PC-9 (cell line): Measurements from ENCODE around the gene SLC8A1. TPM values are rescaled to one million over a fixed set of nuclear protein-coding genes. Genes with fewer than 3 reads are reported as not detected.

Experiments
- BruUV-seq: library from RNA; stranded (reverse); fragments of 400-500 nt; replicated peaks from 2 replicates; lab custom pipeline; 2021; lab: Mats Ljungman, UMichigan
- CTCF ChIA-PET: fragments of 300-600 bp; sonication (Branson Sonifier 250); formaldehyde crosslinking; loops from one replicate; lab custom pipeline; 2022; ENCODE audit warnings: antibody characterized with exemption; lab: Charles Lee
- POLR2A ChIA-PET: fragments of 300-600 bp; sonication (Branson Sonifier 250); formaldehyde crosslinking; loops from one replicate; lab custom pipeline; 2022; ENCODE audit warnings: antibody characterized with exemption; ENCODE audit not compliant: unreplicated experiment; lab: Charles Lee
- DNase-seq, 2 experiments: peaks; one replicate each; pipeline versions ENCODE4 v3.0.0 to v3.0.0-alpha.2; 2015 to 2022; ENCODE audit warnings: mixed read lengths in 1 of 2
- H2AFZ ChIP-seq: fragments of 200-600 bp; sonication (generic); 2 replicates; pipeline ENCODE4 v1.8.1; 2017; ENCODE audit warnings: antibody characterized with exemption
- H3F3A ChIP-seq: fragments of 200-600 bp; sonication (generic); 2 replicates; pipeline ENCODE4 v1.8.1; 2017; ENCODE audit warnings: antibody characterized with exemption, mild to moderate bottlenecking, low read depth; ENCODE audit not compliant: insufficient read depth
- H3K27ac ChIP-seq: fragments of 200-600 bp; sonication (generic); 2 replicates; pipeline ENCODE4 v1.6.1; 2016; ENCODE audit warnings: mixed run types
- H3K27me3 ChIP-seq: fragments of 200-600 bp; sonication (generic); 2 replicates; pipeline ENCODE4 v1.6.1; 2016; ENCODE audit warnings: low read depth, mixed run types; ENCODE audit not compliant: insufficient read depth
- H3K36me3 ChIP-seq: fragments of 200-600 bp; sonication (generic); 2 replicates; pipeline ENCODE4 v1.6.1; 2016; ENCODE audit warnings: low read depth, mixed run types
- H3K4me1 ChIP-seq: fragments of 200-600 bp; sonication (generic); replicated peaks from 2 replicates; pipeline ENCODE4 v1.6.1; 2016; ENCODE audit warnings: mixed run types; ENCODE audit not compliant: insufficient read depth
- H3K4me2 ChIP-seq: fragments of 200-600 bp; sonication (generic); 2 replicates; pipeline ENCODE4 v1.6.1; 2017; ENCODE audit warnings: mixed run types
- H3K4me3 ChIP-seq: fragments of 200-600 bp; sonication (generic); 2 replicates; pipeline ENCODE4 v1.6.1; 2016; ENCODE audit warnings: mixed run types
- H3K79me2 ChIP-seq: fragments of 200-600 bp; sonication (generic); 2 replicates; pipeline ENCODE4 v1.6.1; 2017; ENCODE audit warnings: low read depth, mixed run types
- H3K9me2 ChIP-seq: fragments of 200-600 bp; sonication (generic); 2 replicates; pipeline ENCODE4 v1.8.1; 2017; ENCODE audit warnings: mild to moderate bottlenecking; ENCODE audit not compliant: insufficient read depth
- H3K9me3 ChIP-seq: fragments of 200-600 bp; sonication (generic); 2 replicates; pipeline ENCODE4 v1.8.1; 2016; ENCODE audit warnings: low read depth; ENCODE audit not compliant: insufficient read depth
- H4K20me1 ChIP-seq: fragments of 200-600 bp; sonication (generic); 2 replicates; pipeline ENCODE4 v1.8.1; 2017; ENCODE audit not compliant: insufficient read depth
- EZH2 ChIP-seq: fragments of 200-600 bp; sonication (generic); IDR thresholded peaks from 2 replicates; pipeline ENCODE4 v1.8.0; 2017; ENCODE audit warnings: antibody characterized with exemption, low read depth
- intact Hi-C: fragments of 100-400 bp; cut with micrococcal nuclease; formaldehyde crosslinking; loops from one replicate; pipeline ENCODE4 v1.10.0; 2022; ENCODE audit not compliant: unreplicated experiment
- total RNA-seq: library from RNA; stranded (reverse); gene quantifications from 2 replicates; pipeline ENCODE4 v1.2.3, GENCODE V29; 2021
- TF ChIP-seq, protein P1 (sequence below): fragments of 200-600 bp; sonication (generic); conservative IDR thresholded peaks from 2 replicates; pipeline ENCODE4 v1.6.1; 2017; ENCODE audit warnings: mixed run types, antibody characterized with exemption, mild to moderate bottlenecking, moderate library complexity

SLC8A1 gene
- total RNA-seq, 1 experiment from 2014 or later: 13.5 TPM

DNA sequence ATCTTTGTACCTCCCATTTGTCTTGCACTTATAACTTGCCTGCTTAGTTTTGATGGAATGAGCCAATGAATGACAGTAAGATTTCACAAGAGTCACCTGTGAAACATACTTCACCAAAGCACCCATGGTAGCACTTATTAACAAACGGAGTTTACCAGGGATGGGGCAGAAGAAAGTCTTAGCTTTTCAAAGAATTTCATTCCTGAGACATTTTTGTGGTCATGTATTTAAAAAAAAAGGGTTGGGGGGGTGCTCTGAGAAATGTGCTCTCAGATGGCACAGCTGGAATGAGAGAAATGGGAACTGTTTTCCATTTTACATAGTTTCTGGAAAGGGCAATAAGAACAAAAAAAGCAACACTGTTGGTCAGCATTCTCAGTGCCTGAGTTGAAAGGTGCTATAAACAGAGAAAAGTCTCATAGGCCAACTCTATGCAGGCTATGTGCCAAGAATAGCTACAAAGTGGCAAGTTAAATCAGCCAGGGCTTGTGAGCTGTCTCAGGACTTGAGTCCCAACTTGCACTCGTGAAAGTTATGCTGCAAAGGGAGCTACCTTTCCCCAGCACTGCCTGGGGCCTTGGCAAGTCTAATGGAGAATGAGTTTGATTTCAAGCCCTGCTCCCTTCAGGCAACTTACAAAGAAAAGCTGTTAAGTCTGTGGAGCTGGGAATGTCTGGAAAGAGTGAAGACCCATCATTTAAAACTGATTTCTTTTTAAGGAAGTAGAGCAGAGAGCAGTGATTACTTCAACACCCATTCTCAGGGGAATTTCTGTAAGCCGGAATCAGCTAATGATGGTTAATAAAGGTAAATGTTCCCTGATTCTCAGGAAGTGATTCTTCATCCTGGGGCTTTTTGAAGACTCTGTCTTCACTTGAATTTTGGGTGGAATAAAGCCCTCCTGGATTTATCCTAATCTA, 170.6 kb downstream of the SLC8A1 start:
- H3K27ac ChIP-seq: no peak overlapping the region
- no peak overlapping the region for H3K4me2 ChIP-seq
- no TSS peak for BruUV-seq
- H3K4me1 ChIP-seq: no peaks in the 10 kb centered on the region
- CTCF ChIA-PET: no interaction called here
- POLR2A ChIA-PET: interaction anchor here (0.6 to 0.7 kb wide), 3 partner anchors 122 to 328 kb away, joined by 4 to 5 read pairs (median 4); no protein-coding TSS in a partner anchor
- TF ChIP-seq EZH2: no peak
- TF ChIP-seq, protein P1, sequence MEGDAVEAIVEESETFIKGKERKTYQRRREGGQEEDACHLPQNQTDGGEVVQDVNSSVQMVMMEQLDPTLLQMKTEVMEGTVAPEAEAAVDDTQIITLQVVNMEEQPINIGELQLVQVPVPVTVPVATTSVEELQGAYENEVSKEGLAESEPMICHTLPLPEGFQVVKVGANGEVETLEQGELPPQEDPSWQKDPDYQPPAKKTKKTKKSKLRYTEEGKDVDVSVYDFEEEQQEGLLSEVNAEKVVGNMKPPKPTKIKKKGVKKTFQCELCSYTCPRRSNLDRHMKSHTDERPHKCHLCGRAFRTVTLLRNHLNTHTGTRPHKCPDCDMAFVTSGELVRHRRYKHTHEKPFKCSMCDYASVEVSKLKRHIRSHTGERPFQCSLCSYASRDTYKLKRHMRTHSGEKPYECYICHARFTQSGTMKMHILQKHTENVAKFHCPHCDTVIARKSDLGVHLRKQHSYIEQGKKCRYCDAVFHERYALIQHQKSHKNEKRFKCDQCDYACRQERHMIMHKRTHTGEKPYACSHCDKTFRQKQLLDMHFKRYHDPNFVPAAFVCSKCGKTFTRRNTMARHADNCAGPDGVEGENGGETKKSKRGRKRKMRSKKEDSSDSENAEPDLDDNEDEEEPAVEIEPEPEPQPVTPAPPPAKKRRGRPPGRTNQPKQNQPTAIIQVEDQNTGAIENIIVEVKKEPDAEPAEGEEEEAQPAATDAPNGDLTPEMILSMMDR: no peak
- H3K9me2 ChIP-seq: no peaks in the 10 kb centered on the region
- no peaks in the 10 kb centered on the region for H3K9me3 ChIP-seq
- no peaks in the 10 kb centered on the region for H3K27me3 ChIP-seq
- DNase-seq: peak in 1 of 2 experiments; percentile 24
- no peaks in the 10 kb centered on the region for H3K36me3 ChIP-seq
- no peaks in the 10 kb centered on the region for H3F3A ChIP-seq
- no peak overlapping the region for H3K4me3 ChIP-seq
- no peaks in the 10 kb centered on the region for H3K79me2 ChIP-seq
- intact Hi-C loops: loop anchor here (5.0 kb wide), 1 partner anchor 121 kb away; no protein-coding TSS in a partner anchor
- H2AFZ ChIP-seq: no peak overlapping the region
- H4K20me1 ChIP-seq: no peaks in the 10 kb centered on the region

DNA sequence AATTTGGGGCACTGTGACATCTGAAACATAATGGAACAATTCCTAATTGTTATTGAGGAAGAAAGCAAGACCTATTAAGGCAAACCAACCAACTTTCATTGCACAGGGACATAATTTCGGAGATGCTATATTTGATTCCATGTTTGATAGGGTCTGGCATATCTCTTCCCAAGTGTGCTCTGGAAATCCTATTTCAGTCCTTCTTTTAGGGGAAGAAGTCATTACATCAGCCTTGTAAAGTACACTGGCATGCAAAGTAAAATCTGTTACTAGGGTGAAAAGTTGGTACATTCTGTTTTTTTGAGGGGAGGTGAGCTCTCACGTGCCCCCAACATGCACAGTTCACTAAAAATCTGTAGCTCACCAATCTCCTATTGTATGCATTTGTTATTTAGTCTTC, 172.4 kb downstream of the SLC8A1 start:
- POLR2A ChIA-PET: no interaction called here
- TF ChIP-seq, protein P1: no peak
- no peak for TF ChIP-seq EZH2
- no peak overlapping the region for H3K4me3 ChIP-seq
- H3K9me2 ChIP-seq: no peaks in the 10 kb centered on the region
- intact Hi-C loops: no loop called here
- CTCF ChIA-PET: no interaction called here
- no peaks in the 10 kb centered on the region for H3K79me2 ChIP-seq
- H3K27ac ChIP-seq: no peak overlapping the region
- no peaks in the 10 kb centered on the region for H3K9me3 ChIP-seq
- no peaks in the 10 kb centered on the region for H3K36me3 ChIP-seq
- H3K4me1 ChIP-seq: no peaks in the 10 kb centered on the region
- no peak for DNase-seq
- H3K27me3 ChIP-seq: no peaks in the 10 kb centered on the region
- BruUV-seq: no TSS peak
- H2AFZ ChIP-seq: no peak overlapping the region
- H3F3A ChIP-seq: no peaks in the 10 kb centered on the region
- H3K4me2 ChIP-seq: no peak overlapping the region
- H4K20me1 ChIP-seq: no peaks in the 10 kb centered on the region

DNA sequence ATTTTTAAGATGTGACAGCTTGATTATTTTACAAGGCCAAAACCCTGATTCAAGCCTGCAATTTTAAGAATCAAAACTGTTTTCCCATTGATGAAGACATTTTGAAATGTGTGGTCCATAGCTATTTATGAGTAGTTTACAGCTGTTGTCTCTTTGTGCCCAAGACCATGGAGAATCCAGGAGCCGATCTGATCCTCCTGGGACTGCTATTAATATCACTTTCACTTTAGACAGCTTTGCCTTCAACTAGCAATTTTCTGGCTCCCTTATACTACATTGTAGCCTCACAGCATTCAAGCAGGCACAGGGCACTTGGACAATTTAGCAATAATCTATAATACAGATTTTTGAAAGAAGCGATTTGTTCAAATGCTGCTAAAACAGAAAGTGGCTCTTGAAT, 172.9 kb downstream of the SLC8A1 start:
- H3K79me2 ChIP-seq: no peaks in the 10 kb centered on the region
- DNase-seq: no peak
- H3K4me1 ChIP-seq: no peaks in the 10 kb centered on the region
- no peak overlapping the region for H3K4me3 ChIP-seq
- ChIA-PET CTCF (no interaction called here), POLR2A (no interaction called here)
- no peaks in the 10 kb centered on the region for H3F3A ChIP-seq
- no peak overlapping the region for H3K27ac ChIP-seq
- H3K27me3 ChIP-seq: no peaks in the 10 kb centered on the region
- intact Hi-C loops: no loop called here
- BruUV-seq: no TSS peak
- no peaks in the 10 kb centered on the region for H3K9me2 ChIP-seq
- H3K9me3 ChIP-seq: no peaks in the 10 kb centered on the region
- TF ChIP-seq, protein P1: no peak
- TF ChIP-seq EZH2: no peak
- no peaks in the 10 kb centered on the region for H4K20me1 ChIP-seq
- no peak overlapping the region for H3K4me2 ChIP-seq
- H3K36me3 ChIP-seq: no peaks in the 10 kb centered on the region
- no peak overlapping the region for H2AFZ ChIP-seq
